Fibroblast of mammary gland (primary cell): ENCODE results near the gene OSBPL1A.

ENCODE experiments used
- DNase-seq: peaks from one replicate; pipeline ENCODE4 v3.0.0-alpha.2; 2010; ENCODE audit warnings: low read depth
- H3K4me3 ChIP-seq: 2 replicates; pipeline ENCODE4 v1.5.1; 2011; ENCODE audit warnings: low read depth, mild to moderate bottlenecking, low read length, moderate library complexity; ENCODE audit not compliant: control insufficient read depth
- TF ChIP-seq, protein P1 (sequence below): conservative IDR thresholded peaks from 2 replicates; pipeline ENCODE4 v1.5.1; 2011; ENCODE audit warnings: low read depth, low read length, inconsistent platforms; ENCODE audit not compliant: control insufficient read depth, insufficient read depth

The OSBPL1A gene

DNA sequence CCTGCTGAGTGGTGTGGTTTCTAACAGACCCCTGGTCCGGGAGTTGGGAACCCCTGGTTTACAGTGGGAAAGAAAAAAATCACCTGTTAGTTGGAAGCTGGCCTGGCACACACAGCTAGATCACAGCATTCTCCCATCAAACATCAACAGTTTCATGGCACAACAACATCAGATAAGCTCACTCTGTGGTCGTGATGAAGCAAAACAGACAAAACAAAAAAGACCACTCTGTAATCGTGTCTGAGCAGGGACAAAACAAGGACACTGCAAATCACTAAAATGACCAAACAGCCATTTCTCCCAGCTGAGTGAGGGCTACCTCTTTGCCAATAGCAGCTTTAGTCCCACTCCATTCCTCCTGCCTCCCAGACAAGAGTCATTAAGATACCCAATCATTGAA lies 19.9 kb upstream of the OSBPL1A start:
- TF ChIP-seq, protein P1, sequence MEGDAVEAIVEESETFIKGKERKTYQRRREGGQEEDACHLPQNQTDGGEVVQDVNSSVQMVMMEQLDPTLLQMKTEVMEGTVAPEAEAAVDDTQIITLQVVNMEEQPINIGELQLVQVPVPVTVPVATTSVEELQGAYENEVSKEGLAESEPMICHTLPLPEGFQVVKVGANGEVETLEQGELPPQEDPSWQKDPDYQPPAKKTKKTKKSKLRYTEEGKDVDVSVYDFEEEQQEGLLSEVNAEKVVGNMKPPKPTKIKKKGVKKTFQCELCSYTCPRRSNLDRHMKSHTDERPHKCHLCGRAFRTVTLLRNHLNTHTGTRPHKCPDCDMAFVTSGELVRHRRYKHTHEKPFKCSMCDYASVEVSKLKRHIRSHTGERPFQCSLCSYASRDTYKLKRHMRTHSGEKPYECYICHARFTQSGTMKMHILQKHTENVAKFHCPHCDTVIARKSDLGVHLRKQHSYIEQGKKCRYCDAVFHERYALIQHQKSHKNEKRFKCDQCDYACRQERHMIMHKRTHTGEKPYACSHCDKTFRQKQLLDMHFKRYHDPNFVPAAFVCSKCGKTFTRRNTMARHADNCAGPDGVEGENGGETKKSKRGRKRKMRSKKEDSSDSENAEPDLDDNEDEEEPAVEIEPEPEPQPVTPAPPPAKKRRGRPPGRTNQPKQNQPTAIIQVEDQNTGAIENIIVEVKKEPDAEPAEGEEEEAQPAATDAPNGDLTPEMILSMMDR, result no peak
- DNase-seq, result no peak
- H3K4me3 ChIP-seq, result no peak overlapping the region

DNA sequence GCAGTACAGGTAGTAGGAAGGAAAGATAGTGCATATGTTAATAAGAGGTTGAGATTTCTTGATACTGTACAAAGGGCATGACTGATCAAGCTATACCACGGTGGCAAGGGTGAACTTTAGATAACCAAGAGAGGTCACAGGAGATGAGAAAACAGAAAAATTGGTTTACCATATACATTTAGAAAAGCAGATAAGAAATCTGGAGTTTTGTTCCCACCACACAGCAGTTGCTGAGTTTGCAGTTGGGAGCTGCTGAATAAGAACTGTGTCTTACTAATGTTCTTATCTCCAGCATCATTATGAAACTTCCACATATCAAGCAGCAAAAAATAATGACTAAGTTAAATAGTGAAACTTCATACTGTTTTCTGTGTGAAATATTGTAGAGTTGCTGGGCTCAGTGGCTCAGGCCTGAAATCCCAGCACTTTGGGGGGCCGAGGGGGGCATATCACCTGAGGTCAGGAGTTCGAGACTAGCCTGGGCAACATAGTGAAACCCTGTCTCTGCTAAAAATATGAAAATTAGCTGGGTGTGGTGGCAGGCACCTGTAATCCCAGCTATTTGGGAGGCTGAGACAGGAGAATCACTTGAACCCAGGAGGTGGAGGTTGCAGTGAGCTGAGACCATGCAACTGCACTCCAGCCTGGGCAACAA lies 16.9 kb upstream of the OSBPL1A start:
- DNase-seq, result no peak
- TF ChIP-seq, protein P1, result no peak
- H3K4me3 ChIP-seq, result no peak overlapping the region

DNA sequence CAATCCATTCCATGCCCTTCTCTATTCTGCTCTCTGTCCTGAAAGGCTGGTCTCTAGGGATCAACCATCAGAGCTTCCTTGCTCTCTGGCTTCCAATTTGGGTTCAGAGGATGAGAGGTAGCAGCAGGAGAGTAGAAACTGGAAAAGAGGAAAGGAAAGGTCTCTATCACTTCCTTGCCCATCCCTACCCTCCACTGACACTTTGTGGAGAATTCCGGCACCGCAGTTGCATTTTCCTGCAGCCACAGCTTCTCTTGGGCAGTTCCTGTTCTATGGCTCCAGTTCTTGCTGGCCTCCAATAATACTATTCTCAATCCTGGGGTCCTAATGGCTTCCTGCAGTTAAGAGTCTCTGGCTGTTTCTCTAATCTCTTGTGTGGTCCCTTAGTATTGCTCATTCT lies 15.5 kb upstream of the OSBPL1A start:
- DNase-seq, result no peak
- H3K4me3 ChIP-seq, result no peak overlapping the region
- TF ChIP-seq, protein P1, result peak; percentile 37

DNA sequence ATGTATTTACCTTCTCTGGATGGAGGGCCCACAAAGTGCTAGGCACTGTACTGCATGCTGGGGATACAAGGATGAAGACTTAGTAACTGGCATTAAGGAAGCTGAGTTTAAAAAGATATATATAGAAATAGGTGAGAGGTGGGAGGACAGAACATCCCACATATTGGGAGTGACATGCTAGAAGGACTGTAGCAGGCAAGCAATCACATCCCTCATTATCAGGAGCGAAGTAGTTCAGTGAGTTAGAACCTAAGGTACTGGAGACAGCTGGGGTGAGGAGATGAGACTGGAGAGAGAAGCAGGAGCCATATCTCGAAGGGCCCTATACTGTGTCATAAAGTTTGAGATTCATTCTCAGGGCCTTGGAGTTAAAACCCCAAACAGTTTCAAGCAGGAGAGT lies 10.9 kb upstream of the OSBPL1A start:
- H3K4me3 ChIP-seq, result no peak overlapping the region
- TF ChIP-seq, protein P1, result no peak
- DNase-seq, result no peak

DNA sequence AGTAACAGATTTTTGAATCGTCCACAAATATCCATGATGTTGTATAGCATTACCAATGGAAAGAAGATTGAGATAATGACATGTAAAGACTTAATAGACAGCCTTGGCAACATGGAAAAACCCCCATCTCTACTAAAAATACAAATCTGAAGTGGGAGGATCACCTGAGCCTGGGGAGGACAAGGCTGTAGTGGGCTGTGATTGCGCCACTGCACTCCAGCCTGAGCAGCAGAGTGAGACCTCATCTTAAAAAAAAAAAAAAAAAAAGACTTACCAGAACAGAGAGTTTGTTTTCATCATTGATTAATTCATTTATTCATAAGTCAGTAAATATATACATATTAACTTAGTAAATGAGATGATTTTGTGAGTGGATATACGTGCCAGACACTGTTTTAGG lies 7.0 kb upstream of the OSBPL1A start:
- no peak for DNase-seq
- no peak overlapping the region for H3K4me3 ChIP-seq
- TF ChIP-seq, protein P1, result no peak

DNA sequence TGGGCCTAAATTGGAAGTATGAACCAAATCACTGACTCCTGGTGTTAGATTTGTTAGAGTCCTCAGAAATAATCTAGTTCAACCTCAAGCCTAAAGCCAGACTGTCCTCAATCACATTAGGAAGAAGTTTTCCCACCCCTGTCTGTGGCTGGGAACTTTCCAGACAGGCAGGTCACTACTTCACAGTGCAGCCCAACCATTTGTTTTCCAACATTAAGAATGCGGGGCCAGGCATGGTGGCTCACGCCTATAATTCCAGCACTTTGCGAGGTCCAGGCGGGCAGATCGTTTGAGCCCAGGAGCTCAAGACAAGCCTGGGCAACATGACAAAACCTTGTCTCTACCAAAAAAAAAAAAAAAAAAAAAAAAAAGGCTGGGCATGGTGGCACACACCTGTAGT lies 5.5 kb upstream of the OSBPL1A start:
- no peak overlapping the region for H3K4me3 ChIP-seq
- no peak for DNase-seq

More for the DNA sequence above, 5.5 kb upstream of the OSBPL1A start:
- TF ChIP-seq, protein P1, result no peak
